Measurements from ENCODE around the gene EVI2A. TPM values are rescaled to one million over a fixed set of nuclear protein-coding genes. Genes with fewer than 3 reads are reported as not detected.

EVI2A gene
- polyA plus RNA-seq, 1 experiment, result 1.2 TPM

- Histone ChIP-seq H3K9me3 (ENCODE audit: control insufficient read depth, insufficient read depth, low read length) (no peaks in the 10 kb centered on the region), H3K4me3 (ENCODE audit: low read depth, low read length) (no peak overlapping the region), H3K27ac (ENCODE audit: low read depth, low read length) (no peak overlapping the region), H3K27me3 (ENCODE audit: control insufficient read depth, insufficient read depth, low read length) (no peaks in the 10 kb centered on the region)
- ChIA-PET CTCF (no interaction called here), POLR2A (no interaction called here)
- no peak for TF ChIP-seq CTCF (IDR thresholded peaks at IDR 0.05; ENCODE audit: low read depth, low read length)
- no peak for DNase-seq (ENCODE audit: low read depth, low spot score)
Observed at GRCh38 chr17:31279401-31279800, 42.0 kb downstream of the EVI2A start.

- no peak overlapping the region for H3K4me3 ChIP-seq (ENCODE audit: low read depth, low read length)
- H3K27me3 ChIP-seq (ENCODE audit: control insufficient read depth, insufficient read depth, low read length), result no peaks in the 10 kb centered on the region
- no peaks in the 10 kb centered on the region for H3K9me3 ChIP-seq (ENCODE audit: control insufficient read depth, insufficient read depth, low read length)
- DNase-seq (ENCODE audit: low read depth, low spot score), result no peak
- ChIA-PET POLR2A (no interaction called here), CTCF (no interaction called here)
- no peak for TF ChIP-seq CTCF (IDR thresholded peaks at IDR 0.05; ENCODE audit: low read depth, low read length)
- H3K27ac ChIP-seq (ENCODE audit: low read depth, low read length), result no peak overlapping the region
Observed at GRCh38 chr17:31275116-31275515, 46.3 kb downstream of the EVI2A start.

- ChIA-PET POLR2A (no interaction called here), CTCF (no interaction called here)
- Histone ChIP-seq H3K9me3 (ENCODE audit: control insufficient read depth, insufficient read depth, low read length) (no peaks in the 10 kb centered on the region), H3K4me3 (ENCODE audit: low read depth, low read length) (no peak overlapping the region), H3K27me3 (ENCODE audit: control insufficient read depth, insufficient read depth, low read length) (no peaks in the 10 kb centered on the region), H3K27ac (ENCODE audit: low read depth, low read length) (no peak overlapping the region)
- TF ChIP-seq CTCF (IDR thresholded peaks at IDR 0.05; ENCODE audit: low read depth, low read length), result no peak
- DNase-seq (ENCODE audit: low read depth, low spot score), result no peak
Observed at GRCh38 chr17:31274252-31274651, 47.2 kb downstream of the EVI2A start.

GRCh38 chr17:31273516-31273915, 47.9 kb downstream of the EVI2A start:
- no peaks in the 10 kb centered on the region for H3K27me3 ChIP-seq (ENCODE audit: control insufficient read depth, insufficient read depth, low read length)
- no peak for TF ChIP-seq CTCF (IDR thresholded peaks at IDR 0.05; ENCODE audit: low read depth, low read length)
- no peak overlapping the region for H3K27ac ChIP-seq (ENCODE audit: low read depth, low read length)
- no peak overlapping the region for H3K4me3 ChIP-seq (ENCODE audit: low read depth, low read length)
- no peak for DNase-seq (ENCODE audit: low read depth, low spot score)
- H3K9me3 ChIP-seq (ENCODE audit: control insufficient read depth, insufficient read depth, low read length), result no peaks in the 10 kb centered on the region
- ChIA-PET CTCF (no interaction called here), POLR2A (no interaction called here)

GRCh38 chr17:31272803-31273202, 48.6 kb downstream of the EVI2A start:
- ChIA-PET POLR2A (no interaction called here), CTCF (no interaction called here)
- no peak overlapping the region for H3K4me3 ChIP-seq (ENCODE audit: low read depth, low read length)

More at GRCh38 chr17:31272803-31273202, 48.6 kb downstream of the EVI2A start:
- no peaks in the 10 kb centered on the region for H3K27me3 ChIP-seq (ENCODE audit: control insufficient read depth, insufficient read depth, low read length)
- no peak for TF ChIP-seq CTCF (IDR thresholded peaks at IDR 0.05; ENCODE audit: low read depth, low read length)
- no peaks in the 10 kb centered on the region for H3K9me3 ChIP-seq (ENCODE audit: control insufficient read depth, insufficient read depth, low read length)
- no peak overlapping the region for H3K27ac ChIP-seq (ENCODE audit: low read depth, low read length)
- no peak for DNase-seq (ENCODE audit: low read depth, low spot score)

All from AG04450 (cell line).